DMS79 (cell line): Measurements from ENCODE around the gene RDM1.

ENCODE experiments used
- DNase-seq: peaks from one replicate; lab custom pipeline; 2025; lab: John Stamatoyannopoulos, UW

Gene RDM1

DNA sequence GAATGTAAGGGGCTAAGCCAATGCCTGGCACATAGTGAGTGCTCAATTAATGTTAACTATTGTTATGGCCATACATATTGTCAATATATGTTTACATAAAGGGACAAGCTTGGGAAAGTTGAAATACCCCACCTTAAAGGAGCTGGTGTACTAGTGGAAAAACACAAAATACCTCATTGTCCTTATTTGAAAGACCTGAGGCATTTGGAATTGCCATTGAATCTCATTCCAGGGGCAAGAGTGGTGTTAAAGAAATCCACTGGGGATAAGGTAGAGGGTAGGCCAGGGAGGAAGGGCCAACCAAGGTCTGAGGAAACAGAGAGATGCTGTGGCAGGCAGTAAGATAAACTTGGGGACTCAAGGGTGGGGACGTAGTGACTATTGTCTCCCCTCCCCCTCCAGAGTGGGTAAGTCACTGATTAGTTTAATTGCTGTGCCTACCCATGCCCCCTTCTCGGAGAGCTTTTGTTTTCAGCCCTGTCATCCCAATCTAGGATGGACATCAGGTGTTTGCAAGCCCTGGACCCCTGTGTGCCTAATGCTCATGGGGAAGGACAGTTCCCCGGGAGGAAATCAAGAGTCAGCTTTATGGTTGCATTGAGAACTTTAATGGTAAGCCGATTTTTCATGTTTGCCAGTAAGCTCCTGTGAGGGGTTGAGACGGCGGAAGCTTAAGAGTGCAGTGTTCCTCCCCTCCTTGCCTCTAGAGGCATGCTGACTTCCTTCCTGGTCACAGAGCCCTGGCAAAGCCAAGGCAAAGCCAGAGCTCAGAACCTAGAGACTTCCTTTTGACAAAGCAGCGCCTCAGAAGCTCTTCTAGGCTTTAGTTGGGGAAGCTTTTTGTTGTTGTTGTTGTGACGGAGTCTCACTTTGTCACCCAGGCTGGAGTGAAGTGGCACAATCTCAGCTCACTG lies 59.4 kb downstream of the RDM1 start:
- DNase-seq, result no peak

DNA sequence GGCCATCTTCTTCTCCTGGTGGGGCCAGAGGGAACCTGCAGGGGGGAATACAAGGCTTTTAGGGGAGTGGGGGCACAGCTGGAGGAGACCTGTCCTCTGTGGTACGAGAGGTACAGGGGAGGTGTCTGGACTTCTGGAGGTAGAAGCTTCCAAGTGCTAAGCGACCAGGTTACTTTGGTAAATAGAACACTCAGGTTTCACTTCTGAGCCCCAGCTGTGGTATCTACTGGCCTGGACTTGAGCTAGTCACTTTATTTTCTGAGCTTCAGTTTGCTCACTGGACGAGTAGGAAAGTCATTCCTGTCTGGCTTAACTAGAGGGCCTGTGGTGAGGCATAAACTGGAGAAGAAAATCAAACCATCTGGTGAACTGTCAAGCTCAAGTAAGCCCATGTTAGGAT lies 61.8 kb downstream of the RDM1 start, which contains the start of gene HEATR9:
HEATR9 (minus strand) TSS at position 155 of the 400 bp plus-strand sequence; CDS start at position 6, 149 bp downstream.
- DNase-seq, result no peak
